Iris pigment epithelial cell (primary cell): ENCODE measurements around the gene GNG12.

ENCODE experiments used
- DNase-seq: peaks from one replicate; pipeline ENCODE4 v3.0.0-alpha.2; 2011; ENCODE audit warnings: low read depth

The GNG12 gene

GRCh38 chr1:67832737-67833601 lies at the start of gene GNG12:
Gene GNG12, minus strand, starts transcription at chr1:67833467. Its CDS starts 125,781 bp downstream, at chr1:67707686.
- DNase-seq = peak; percentile 75

GRCh38 chr1:67882196-67882958 lies 49.1 kb upstream of the GNG12 start:
- no peak for DNase-seq

GRCh38 chr1:67880056-67880601 lies 46.9 kb upstream of the GNG12 start:
- peak; percentile 88 for DNase-seq

GRCh38 chr1:67879485-67879884 lies 46.2 kb upstream of the GNG12 start:
- no peak for DNase-seq

GRCh38 chr1:67874501-67875111 lies 41.3 kb upstream of the GNG12 start:
- DNase-seq = peak; percentile 98

- no peak for DNase-seq
These were observed 36.0 kb upstream of the GNG12 start for GRCh38 chr1:67869233-67869632.

- no peak for DNase-seq
These were observed 30.4 kb upstream of the GNG12 start for GRCh38 chr1:67863637-67864036.

GRCh38 chr1:67862685-67863084 lies 29.4 kb upstream of the GNG12 start:
- DNase-seq = no peak

- no peak for DNase-seq
These were observed 28.7 kb upstream of the GNG12 start for GRCh38 chr1:67861856-67862516.

GRCh38 chr1:67860776-67861175 lies 27.5 kb upstream of the GNG12 start:
- no peak for DNase-seq

GRCh38 chr1:67856921-67857320 lies 23.7 kb upstream of the GNG12 start:
- no peak for DNase-seq

GRCh38 chr1:67855961-67856360 lies 22.7 kb upstream of the GNG12 start:
- DNase-seq = peak; percentile 78

- DNase-seq = peak; percentile 62
These were observed 22.2 kb upstream of the GNG12 start for GRCh38 chr1:67855444-67855843.

- DNase-seq = peak; percentile 87
These were observed 20.4 kb upstream of the GNG12 start for GRCh38 chr1:67853704-67854103.

GRCh38 chr1:67851800-67852199 lies 18.5 kb upstream of the GNG12 start:
- no peak for DNase-seq

GRCh38 chr1:67850611-67851075 lies 17.4 kb upstream of the GNG12 start:
- peak; percentile 91 for DNase-seq

GRCh38 chr1:67850151-67850551 lies 16.9 kb upstream of the GNG12 start:
- DNase-seq = peak; percentile 54

GRCh38 chr1:67847466-67847865 lies 14.2 kb upstream of the GNG12 start:
- peak; percentile 80 for DNase-seq

GRCh38 chr1:67846538-67846937 lies 13.3 kb upstream of the GNG12 start:
- no peak for DNase-seq

- DNase-seq = no peak
These were observed 11.7 kb upstream of the GNG12 start for GRCh38 chr1:67844988-67845387.

- no peak for DNase-seq
These were observed 10.5 kb upstream of the GNG12 start for GRCh38 chr1:67843746-67844145.

- no peak for DNase-seq
These were observed 10.1 kb upstream of the GNG12 start for GRCh38 chr1:67843331-67843730.
